ENCODE results near the gene TMEM255A. TPM values are rescaled to one million over a fixed set of nuclear protein-coding genes. Genes with fewer than 3 reads are reported as not detected.

TMEM255A gene
- total and polyA plus RNA-seq, 2 donors (not counting 1 experiment from before 2014, with no cell fraction given), result under 0.01 to 0.93 TPM

- Histone ChIP-seq H3K9ac (ENCODE audit: insufficient read depth, low read length) (no peak overlapping the region), H3K27me3 (ENCODE audit: control insufficient read depth, insufficient read depth, low read length) (no peaks in the 10 kb centered on the region), H3K27ac (ENCODE audit: insufficient read depth, low read length) (no peak overlapping the region), H3K79me2 (ENCODE audit: control insufficient read depth, insufficient read depth, low read length) (no peaks in the 10 kb centered on the region), H3K4me3 (replicated peaks in 1 of 4; ENCODE audit: control extremely low read depth in 1 of 4, insufficient read depth in 1 of 4, low read depth in 3 of 4, low read length in 4 of 4) (no peak overlapping the region), H3K9me3 (ENCODE audit: control insufficient read depth, insufficient read depth, low read depth, low read length) (no peaks in the 10 kb centered on the region), H3K4me2 (ENCODE audit: extremely low read depth, insufficient read depth, low read length) (no peak overlapping the region), H3K4me1 (ENCODE audit: control insufficient read depth, extremely low read depth, insufficient read depth, low read length) (no peaks in the 10 kb centered on the region), H2AFZ (ENCODE audit: low read length) (no peak overlapping the region), H3K36me3 (ENCODE audit: control insufficient read depth, insufficient read depth, low read length) (no peaks in the 10 kb centered on the region), H4K20me1 (ENCODE audit: control insufficient read depth, extremely low read depth, insufficient read depth, low read length) (no peaks in the 10 kb centered on the region)
- DNase-seq (ENCODE audit: low read depth in 2 of 2), result peak; percentile 33 to 57
- no peak for TF ChIP-seq EZH2 (IDR thresholded peaks at IDR 0.05; ENCODE audit: low read length, missing control alignments)
- TF ChIP-seq, protein P1, sequence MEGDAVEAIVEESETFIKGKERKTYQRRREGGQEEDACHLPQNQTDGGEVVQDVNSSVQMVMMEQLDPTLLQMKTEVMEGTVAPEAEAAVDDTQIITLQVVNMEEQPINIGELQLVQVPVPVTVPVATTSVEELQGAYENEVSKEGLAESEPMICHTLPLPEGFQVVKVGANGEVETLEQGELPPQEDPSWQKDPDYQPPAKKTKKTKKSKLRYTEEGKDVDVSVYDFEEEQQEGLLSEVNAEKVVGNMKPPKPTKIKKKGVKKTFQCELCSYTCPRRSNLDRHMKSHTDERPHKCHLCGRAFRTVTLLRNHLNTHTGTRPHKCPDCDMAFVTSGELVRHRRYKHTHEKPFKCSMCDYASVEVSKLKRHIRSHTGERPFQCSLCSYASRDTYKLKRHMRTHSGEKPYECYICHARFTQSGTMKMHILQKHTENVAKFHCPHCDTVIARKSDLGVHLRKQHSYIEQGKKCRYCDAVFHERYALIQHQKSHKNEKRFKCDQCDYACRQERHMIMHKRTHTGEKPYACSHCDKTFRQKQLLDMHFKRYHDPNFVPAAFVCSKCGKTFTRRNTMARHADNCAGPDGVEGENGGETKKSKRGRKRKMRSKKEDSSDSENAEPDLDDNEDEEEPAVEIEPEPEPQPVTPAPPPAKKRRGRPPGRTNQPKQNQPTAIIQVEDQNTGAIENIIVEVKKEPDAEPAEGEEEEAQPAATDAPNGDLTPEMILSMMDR (conservative IDR thresholded peaks at IDR 0.05 in 1 of 2, IDR thresholded peaks at IDR 0.05 in 1 of 2; ENCODE audit: low read depth in 1 of 2, low read length in 2 of 2), result peak; percentile 70 to 81
Measured at GRCh38 chrX:120213438-120214265, 97.6 kb downstream of the TMEM255A start.

Other genes with a start within 250 kb of the TMEM255A start
- not detected in 2 replicates for gene RHOXF2B, start 233.8 kb downstream of the TMEM255A start, total RNA-seq
- 0.02 TPM in 1 of 2 replicates, not detected in the other for gene RHOXF2B, start 233.8 kb downstream of the TMEM255A start, polyA plus RNA-seq
- gene RHOXF1, start 195.5 kb downstream of the TMEM255A start, total RNA-seq, result not detected in 2 replicates
- gene RHOXF1, start 195.5 kb downstream of the TMEM255A start, polyA plus RNA-seq, result not detected in 2 replicates
- gene RHOXF2, start 152.8 kb downstream of the TMEM255A start, total RNA-seq, result not detected in 2 replicates
- gene RHOXF2, start 152.8 kb downstream of the TMEM255A start, polyA plus RNA-seq, result 0.03 TPM in 1 of 2 replicates, not detected in the other
- gene ZBTB33, start 60.6 kb downstream of the TMEM255A start, total RNA-seq, result 9.7 and 10.3 TPM in 2 replicates
- gene ZBTB33, start 60.6 kb downstream of the TMEM255A start, polyA plus RNA-seq, result 5.0 and 6.6 TPM in 2 replicates
- not detected in 2 replicates for gene ATP1B4, start 50.6 kb upstream of the TMEM255A start, total RNA-seq
- not detected in 2 replicates for gene ATP1B4, start 50.6 kb upstream of the TMEM255A start, polyA plus RNA-seq
- gene LAMP2, start 157.8 kb upstream of the TMEM255A start, total RNA-seq, result 172 and 182 TPM in 2 replicates
- gene LAMP2, start 157.8 kb upstream of the TMEM255A start, polyA plus RNA-seq, result 159 and 196 TPM in 2 replicates
- 32.4 and 39.3 TPM in 2 replicates for gene CUL4B, start 249.5 kb upstream of the TMEM255A start, total RNA-seq
- gene CUL4B, start 249.5 kb upstream of the TMEM255A start, polyA plus RNA-seq, result 50.7 and 57.0 TPM in 2 replicates

All from fibroblast of lung (primary cell).